A549 (cell line): ENCODE results near the gene BHLHE23.

Experiments
- CHD2 ChIP-seq: fragments of 150-350 bp; IDR thresholded peaks from 2 replicates; pipeline ENCODE4 v1.6.1; 2014; ENCODE audit warnings: low read length; ENCODE audit not compliant: partially characterized antibody
- EP300 ChIP-seq, 2 experiments: fragments of >200 bp; sonication (Bioruptor Twin); formaldehyde crosslinking; IDR thresholded peaks; 2 replicates in 1 of 2; 3 replicates in 1 of 2; pipeline ENCODE4 v1.6.1; 2016 to 2017
- FOXS1 ChIP-seq: fragments of 250-450 bp; sonication (Bioruptor Pico); IDR thresholded peaks from 2 replicates; pipeline ENCODE4 v1.5.0; 2020; ENCODE audit warnings: mild to moderate bottlenecking, moderate library complexity
- HOXB13 ChIP-seq: fragments of 250-450 bp; sonication (Bioruptor Pico); IDR thresholded peaks from 2 replicates; pipeline ENCODE4 v1.5.0; 2020; ENCODE audit warnings: low read depth, mild to moderate bottlenecking, moderate library complexity
- JUN ChIP-seq, 2 experiments: fragments of >200 bp; sonication (Bioruptor Twin); formaldehyde crosslinking; IDR thresholded peaks; 2 replicates in 1 of 2; 3 replicates in 1 of 2; pipeline ENCODE4 v1.6.1; 2016 to 2017
- MAFK ChIP-seq: fragments of 450-650 bp; IDR thresholded peaks from 2 replicates; pipeline ENCODE4 v1.6.1; 2014; ENCODE audit not compliant: partially characterized antibody
- POLR2A ChIP-seq: IDR thresholded peaks from 2 replicates; pipeline ENCODE4 v1.6.1; 2012; ENCODE audit warnings: mild to moderate bottlenecking, low read length
- RAD21 ChIP-seq, 2 experiments: fragments of >200 bp in 1 of 2; sonication (Bioruptor Twin) in 1 of 2; formaldehyde crosslinking in 1 of 2; IDR thresholded peaks in 1 of 2; conservative IDR thresholded peaks in 1 of 2; 2 replicates in 1 of 2; 3 replicates in 1 of 2; pipeline ENCODE4 v1.6.1; 2012 to 2018; ENCODE audit warnings: inconsistent platforms in 1 of 2
- TF ChIP-seq, protein P1 (sequence below): fragments of >200 bp; sonication (Bioruptor Twin); formaldehyde crosslinking; IDR thresholded peaks from 3 replicates; pipeline ENCODE4 v1.5.1; 2016

DNA sequence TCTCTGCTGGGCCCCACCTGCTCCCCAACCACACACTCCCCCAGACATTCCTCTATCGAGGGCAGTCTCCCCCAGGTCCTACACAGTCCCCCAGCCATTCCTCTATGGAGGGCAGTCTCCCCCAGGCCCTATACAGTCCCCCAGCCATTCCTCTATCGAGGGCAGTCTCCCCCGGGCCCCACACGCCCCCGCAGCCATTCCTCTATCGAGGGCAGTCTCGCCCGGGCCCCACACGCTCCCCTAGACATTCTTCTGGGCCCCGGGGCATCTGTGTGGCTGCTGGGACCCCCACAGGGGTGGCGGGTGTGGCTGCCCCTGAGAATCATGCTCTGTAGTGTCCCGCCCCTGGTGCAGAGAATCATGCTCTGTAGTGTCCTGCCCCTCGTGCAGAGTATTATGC, 43.6 kb upstream of the BHLHE23 start:
- TF ChIP-seq JUN (IDR thresholded peaks at IDR 0.05), result no peak
- no peak for TF ChIP-seq CHD2
- TF ChIP-seq, protein P1, sequence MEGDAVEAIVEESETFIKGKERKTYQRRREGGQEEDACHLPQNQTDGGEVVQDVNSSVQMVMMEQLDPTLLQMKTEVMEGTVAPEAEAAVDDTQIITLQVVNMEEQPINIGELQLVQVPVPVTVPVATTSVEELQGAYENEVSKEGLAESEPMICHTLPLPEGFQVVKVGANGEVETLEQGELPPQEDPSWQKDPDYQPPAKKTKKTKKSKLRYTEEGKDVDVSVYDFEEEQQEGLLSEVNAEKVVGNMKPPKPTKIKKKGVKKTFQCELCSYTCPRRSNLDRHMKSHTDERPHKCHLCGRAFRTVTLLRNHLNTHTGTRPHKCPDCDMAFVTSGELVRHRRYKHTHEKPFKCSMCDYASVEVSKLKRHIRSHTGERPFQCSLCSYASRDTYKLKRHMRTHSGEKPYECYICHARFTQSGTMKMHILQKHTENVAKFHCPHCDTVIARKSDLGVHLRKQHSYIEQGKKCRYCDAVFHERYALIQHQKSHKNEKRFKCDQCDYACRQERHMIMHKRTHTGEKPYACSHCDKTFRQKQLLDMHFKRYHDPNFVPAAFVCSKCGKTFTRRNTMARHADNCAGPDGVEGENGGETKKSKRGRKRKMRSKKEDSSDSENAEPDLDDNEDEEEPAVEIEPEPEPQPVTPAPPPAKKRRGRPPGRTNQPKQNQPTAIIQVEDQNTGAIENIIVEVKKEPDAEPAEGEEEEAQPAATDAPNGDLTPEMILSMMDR, result no peak
- no peak for TF ChIP-seq EP300 (IDR thresholded peaks at IDR 0.05)
- no peak for TF ChIP-seq HOXB13 (CRISPR knock-in tag)
- no peak for TF ChIP-seq POLR2A
- no peak for TF ChIP-seq RAD21 (conservative IDR thresholded peaks at IDR 0.05 in 1 of 2, IDR thresholded peaks at IDR 0.05 in 1 of 2)
- no peak for TF ChIP-seq MAFK
- no peak for TF ChIP-seq FOXS1 (CRISPR knock-in tag)
